Measurements from ENCODE around the gene DUSP3.

- TF ChIP-seq POLR2A (IDR thresholded peaks at IDR 0.05): no peak
- TF ChIP-seq CTCF (IDR thresholded peaks at IDR 0.05): no peak
Observed at GRCh38 chr17:43813386-43813785, 34.6 kb upstream of the DUSP3 start.

Measured in heart left ventricle (tissue), 13 donors.